ENCODE results near the gene GFRA4.

The GFRA4 gene

GRCh38 chr20:3694864-3695263, 31.7 kb upstream of the GFRA4 start:
- no peak for DNase-seq (ENCODE audit: low read depth in 2 of 2)

- DNase-seq (ENCODE audit: low read depth in 2 of 2) = no peak
Observed at GRCh38 chr20:3693376-3693775, 30.2 kb upstream of the GFRA4 start.

GRCh38 chr20:3692706-3693294, 29.6 kb upstream of the GFRA4 start:
- DNase-seq (ENCODE audit: low read depth in 2 of 2) = no peak

- DNase-seq (ENCODE audit: low read depth in 2 of 2) = no peak
Observed at GRCh38 chr20:3691897-3692296, 28.7 kb upstream of the GFRA4 start.

- DNase-seq (ENCODE audit: low read depth in 2 of 2) = no peak
Observed at GRCh38 chr20:3691306-3691705, 28.1 kb upstream of the GFRA4 start.

- DNase-seq (ENCODE audit: low read depth in 2 of 2) = no peak
Observed at GRCh38 chr20:3690413-3690812, 27.2 kb upstream of the GFRA4 start.

GRCh38 chr20:3689978-3690377, 26.8 kb upstream of the GFRA4 start:
- no peak for DNase-seq (ENCODE audit: low read depth in 2 of 2)

GRCh38 chr20:3687655-3688054, 24.5 kb upstream of the GFRA4 start:
- no peak for DNase-seq (ENCODE audit: low read depth in 2 of 2)

GRCh38 chr20:3686867-3687321, 23.7 kb upstream of the GFRA4 start:
- no peak for DNase-seq (ENCODE audit: low read depth in 2 of 2)

GRCh38 chr20:3686421-3686820, 23.2 kb upstream of the GFRA4 start:
- no peak for DNase-seq (ENCODE audit: low read depth in 2 of 2)

GRCh38 chr20:3685341-3685740, 22.1 kb upstream of the GFRA4 start:
- no peak for DNase-seq (ENCODE audit: low read depth in 2 of 2)

GRCh38 chr20:3681931-3682781, 19.0 kb upstream of the GFRA4 start, which contains the start of gene ADAM33:
Gene ADAM33, minus strand, starts transcription at chr20:3682010. Its CDS starts 6 bp downstream, at chr20:3682004.
- no peak for DNase-seq (ENCODE audit: low read depth in 2 of 2)

GRCh38 chr20:3681352-3681930, 18.2 kb upstream of the GFRA4 start:
- DNase-seq (ENCODE audit: low read depth in 2 of 2) = no peak

- DNase-seq (ENCODE audit: low read depth in 2 of 2) = no peak
Observed at GRCh38 chr20:3680701-3681351, 17.6 kb upstream of the GFRA4 start.

GRCh38 chr20:3679749-3680700, 16.8 kb upstream of the GFRA4 start:
- no peak for DNase-seq (ENCODE audit: low read depth in 2 of 2)

- no peak for DNase-seq (ENCODE audit: low read depth in 2 of 2)
Observed at GRCh38 chr20:3678856-3679720, 15.9 kb upstream of the GFRA4 start.

- no peak for DNase-seq (ENCODE audit: low read depth in 2 of 2)
Observed at GRCh38 chr20:3678198-3678597, 15.0 kb upstream of the GFRA4 start.

- no peak for DNase-seq (ENCODE audit: low read depth in 2 of 2)
Observed at GRCh38 chr20:3677733-3678132, 14.5 kb upstream of the GFRA4 start.

- no peak for DNase-seq (ENCODE audit: low read depth in 2 of 2)
Observed at GRCh38 chr20:3674995-3675900, 12.0 kb upstream of the GFRA4 start.

All from stimulated activated CD8-positive, alpha-beta memory T cell treated with anti-CD3 and anti-CD28 coated beads, Interleukin-2, amount 100 ng/mL, for 1 hour (primary cell).